ENCODE data around the gene CLCNKA. TPM values are rescaled to one million over a fixed set of nuclear protein-coding genes. Genes with fewer than 3 reads are reported as not detected.

CLCNKA gene
- total RNA-seq, result not detected in 2 replicates

GRCh38 chr1:16021681-16022080 lies at the start of gene CLCNKA:
CLCNKA (plus strand) TSS chr1:16022036; CDS start chr1:16022620, 584 bp downstream.

DNA sequence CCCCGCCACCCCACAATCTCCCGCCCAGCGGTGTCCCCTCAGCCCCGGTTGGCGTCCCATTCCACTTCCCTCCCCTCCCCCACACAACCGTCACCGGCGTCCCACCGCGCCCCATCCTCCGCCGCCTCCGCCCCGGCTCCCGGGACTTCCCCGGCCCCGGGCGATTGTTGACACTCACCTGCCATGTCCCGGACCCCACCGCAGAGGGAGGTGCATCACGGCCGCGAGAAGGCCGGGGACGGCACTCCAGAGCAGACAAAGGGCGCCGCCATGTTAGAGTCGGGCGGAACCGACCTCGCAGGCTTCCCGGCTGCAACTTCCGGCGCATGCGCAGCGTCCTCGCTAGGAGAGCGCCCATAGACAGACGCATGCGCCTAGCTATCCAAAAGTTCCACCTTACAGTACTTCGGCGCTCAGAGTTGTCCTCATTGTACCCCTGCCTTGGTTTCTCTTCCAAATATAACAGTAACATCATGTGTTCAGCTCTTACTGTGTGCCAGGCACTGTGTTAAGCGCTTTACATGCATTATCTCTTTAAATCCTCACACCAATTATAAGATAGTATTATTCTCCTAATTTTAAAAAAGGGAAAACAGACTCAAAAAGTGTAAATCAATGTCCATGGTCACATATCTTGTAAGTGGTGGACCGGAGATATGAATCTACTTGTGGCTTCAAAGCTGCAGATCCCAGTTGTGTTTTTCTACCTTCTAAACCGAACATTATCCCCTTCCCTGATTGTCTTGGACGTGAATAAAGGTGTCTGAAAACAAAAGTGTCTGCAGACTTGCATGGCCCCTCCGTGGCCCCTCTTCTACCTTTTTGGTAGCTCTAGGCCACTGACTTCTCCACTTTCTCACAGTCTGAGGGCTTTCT lies 45.8 kb upstream of the CLCNKA start, which contains the start of gene ZBTB17:
ZBTB17 (minus strand) TSS at position 297 of the 876 bp plus-strand sequence. CDS start 27,606 bp downstream, outside the sequence.

GRCh38 chr1:16017461-16018303 lies 4.2 kb upstream of the CLCNKA start, which contains the start of gene HSPB7:
HSPB7 (minus strand) TSS chr1:16018043; CDS start chr1:16017963, 80 bp downstream.

GRCh38 chr1:16043521-16043920 lies 21.7 kb downstream of the CLCNKA start, which contains the start of gene CLCNKB:
CLCNKB (plus strand) TSS chr1:16043782; CDS start chr1:16044493, 711 bp downstream.

DNA sequence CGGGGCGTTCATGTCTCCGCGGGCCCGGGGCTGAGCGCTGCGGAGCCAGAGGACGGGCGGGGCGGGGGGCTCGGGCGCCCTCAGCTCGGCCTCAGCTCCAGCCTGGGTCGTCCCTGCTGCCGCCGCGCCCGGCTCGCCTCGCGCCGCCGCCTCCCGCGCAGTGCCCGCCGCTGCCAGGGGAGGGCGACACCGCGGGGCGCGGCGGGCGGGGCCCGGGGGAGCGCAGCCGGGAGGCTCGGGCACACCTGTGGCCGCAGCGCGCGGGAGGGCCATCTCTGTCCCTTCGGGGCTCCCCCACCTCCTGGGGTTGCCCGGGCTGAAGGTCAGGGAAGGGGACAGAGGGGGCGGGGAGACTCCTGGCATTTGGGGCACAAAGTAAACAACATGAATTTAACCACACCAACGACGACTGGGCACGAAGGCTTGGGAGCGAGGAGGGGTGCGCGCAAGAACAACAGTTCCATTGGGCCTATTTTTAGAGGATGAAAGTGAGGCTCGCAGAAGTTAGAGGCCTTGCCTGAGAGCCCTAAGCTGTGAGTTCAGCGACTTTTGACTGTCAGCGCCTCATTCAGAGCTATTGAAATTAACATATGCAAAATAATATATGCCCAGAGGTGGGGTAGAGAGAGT lies 51.8 kb downstream of the CLCNKA start, which contains the start of gene FAM131C:
FAM131C (minus strand) TSS at position 162 of the 630 bp plus-strand sequence. CDS start 209 bp downstream, outside the sequence.

Other genes starting within 250 kb of the CLCNKA start
- gene UQCRHL, start 214.4 kb upstream of the CLCNKA start, total RNA-seq, result 0.91 and 3.1 TPM in 2 replicates
- 9.7 and 20.3 TPM in 2 replicates for gene SPEN, start 174.3 kb upstream of the CLCNKA start, total RNA-seq
- 22.0 and 23.4 TPM in 2 replicates for gene ZBTB17, start 45.9 kb upstream of the CLCNKA start, total RNA-seq
- not detected in 2 replicates for gene SRARP, start 17.8 kb upstream of the CLCNKA start, total RNA-seq
- 0.26 and 0.32 TPM in 2 replicates for gene HSPB7, start 4.0 kb upstream of the CLCNKA start, total RNA-seq
- not detected in 2 replicates for gene CLCNKB, start 21.7 kb downstream of the CLCNKA start, total RNA-seq
- gene FAM131C, start 51.6 kb downstream of the CLCNKA start, total RNA-seq, result not detected in 2 replicates
- 14.9 and 52.8 TPM in 2 replicates for gene EPHA2, start 134.0 kb downstream of the CLCNKA start, total RNA-seq
- gene ARHGEF19, start 190.6 kb downstream of the CLCNKA start, total RNA-seq, result 9.4 and 13.3 TPM in 2 replicates
- gene CPLANE2, start 215.1 kb downstream of the CLCNKA start, total RNA-seq, result 3.6 and 11.4 TPM in 2 replicates